Caco-2 (cell line): ENCODE results near the gene ATP12A. TPM values are rescaled to one million over a fixed set of nuclear protein-coding genes. Genes with fewer than 3 reads are reported as not detected.
A peak's percentile ranks its signal among the peaks of the same experiment; 100 is the strongest.

ENCODE experiments used
- BruUV-seq: library from RNA; stranded (reverse); fragments of 400-500 nt; replicated peaks from 2 replicates; lab custom pipeline; 2021; lab: Mats Ljungman, UMichigan
- CTCF ChIA-PET: fragments of 300-600 bp; sonication (Branson Sonifier 250); formaldehyde crosslinking; loops from one replicate; lab custom pipeline; 2022; ENCODE audit warnings: antibody characterized with exemption; lab: Charles Lee
- POLR2A ChIA-PET: fragments of 300-600 bp; sonication (Branson Sonifier 250); formaldehyde crosslinking; loops from one replicate; lab custom pipeline; 2022; ENCODE audit warnings: antibody characterized with exemption; lab: Charles Lee
- DNase-seq, 2 experiments: peaks; one replicate each; pipeline versions ENCODE4 v3.0.0 to v3.0.0-alpha.2; 2020 to 2022
- H3K27me3 ChIP-seq: replicated peaks from 2 replicates; pipeline ENCODE4 v1.6.0; 2011; ENCODE audit warnings: low read length; ENCODE audit not compliant: control insufficient read depth, insufficient read depth
- H3K36me3 ChIP-seq: 2 replicates; pipeline ENCODE4 v1.5.1; 2011; ENCODE audit warnings: low read length; ENCODE audit not compliant: control insufficient read depth, insufficient read depth
- H3K4me1 ChIP-seq: fragments of 250-450 bp; sonication (Bioruptor Pico); 2 replicates; pipeline ENCODE4 v1.5.1; 2020; ENCODE audit warnings: mild to moderate bottlenecking
- H3K4me3 ChIP-seq: 2 replicates; pipeline ENCODE4 v1.5.1; 2011; ENCODE audit warnings: low read depth, mild to moderate bottlenecking, control low read depth, low read length
- H3K9me3 ChIP-seq: fragments of 250-450 bp; sonication (Bioruptor Pico); 2 replicates; pipeline ENCODE4 v1.5.1; 2020; ENCODE audit warnings: mild to moderate bottlenecking, moderate library complexity
- H3K27ac Mint-ChIP-seq: one replicate; pipeline ENCODE4 v1.8.0; 2022; ENCODE audit warnings: mixed read lengths; ENCODE audit not compliant: unreplicated experiment
- H3K27me3 Mint-ChIP-seq: one replicate; pipeline ENCODE4 v1.8.0; 2022; ENCODE audit warnings: mixed read lengths; ENCODE audit not compliant: insufficient read depth, unreplicated experiment
- H3K36me3 Mint-ChIP-seq: one replicate; pipeline ENCODE4 v1.8.0; 2022; ENCODE audit warnings: mild to moderate bottlenecking, mixed read lengths; ENCODE audit not compliant: insufficient read depth, unreplicated experiment
- H3K4me1 Mint-ChIP-seq: one replicate; pipeline ENCODE4 v1.8.0; 2022; ENCODE audit warnings: low read depth, mixed read lengths; ENCODE audit not compliant: unreplicated experiment
- H3K4me3 Mint-ChIP-seq: one replicate; pipeline ENCODE4 v1.8.0; 2022; ENCODE audit warnings: mild to moderate bottlenecking, moderate library complexity, mixed read lengths; ENCODE audit not compliant: unreplicated experiment
- H3K9me3 Mint-ChIP-seq: one replicate; pipeline ENCODE4 v1.8.0; 2022; ENCODE audit warnings: mixed read lengths; ENCODE audit not compliant: unreplicated experiment
- intact Hi-C: fragments of 100-400 bp; cut with micrococcal nuclease; formaldehyde crosslinking; loops from one replicate; pipeline ENCODE4 v1.10.0; 2022; ENCODE audit not compliant: unreplicated experiment
- total RNA-seq: library from RNA; stranded (reverse); gene quantifications from 2 replicates; pipeline ENCODE4 v1.2.3, GENCODE V29; 2022
- TF ChIP-seq, protein P1 (sequence below), 2 experiments: fragments of 200-600 bp in 1 of 2; IDR thresholded peaks; 1 replicate in 1 of 2; 2 replicates in 1 of 2; pipeline versions ENCODE4 v1.5.1 to v1.8.0; 2011 to 2022; ENCODE audit warnings: antibody characterized with exemption in 1 of 2, control low read depth in 1 of 2, inconsistent platforms in 1 of 2, low read depth in 1 of 2, low read length in 1 of 2, mild to moderate bottlenecking in 1 of 2, moderate library complexity in 1 of 2; ENCODE audit not compliant: insufficient read depth in 1 of 2, severe bottlenecking in 1 of 2, unreplicated experiment in 1 of 2

Gene ATP12A
- total RNA-seq, 1 experiment from 2014 or later = not detected

DNA sequence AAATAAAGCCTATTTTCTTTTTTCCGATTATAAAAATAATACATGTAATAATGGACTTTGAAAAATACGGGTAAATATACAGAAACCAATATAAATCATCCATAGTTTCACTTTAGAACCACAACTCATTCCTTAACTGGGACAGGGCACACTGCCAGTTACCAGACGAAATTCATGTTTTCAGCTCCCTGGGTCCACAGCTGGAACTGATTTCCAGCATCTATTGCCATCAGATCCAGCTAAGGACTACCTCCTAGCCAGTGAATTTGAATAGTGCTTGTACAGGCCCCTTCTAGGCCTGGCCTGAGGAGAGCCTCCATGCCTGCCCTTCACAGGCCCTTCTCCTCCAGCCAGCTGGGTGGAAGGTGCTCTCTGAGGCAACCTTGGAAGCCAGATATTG, 30.0 kb upstream of the ATP12A start:
- peaks cover 8% of the 10 kb centered on the region for H3K4me1 Mint-ChIP-seq
- Histone ChIP-seq H3K36me3 (no peaks in the 10 kb centered on the region), H3K9me3 (no peaks in the 10 kb centered on the region), H3K4me1 (peaks cover 12% of the 10 kb centered on the region), H3K4me3 (no peak overlapping the region), H3K27me3 (no peaks in the 10 kb centered on the region)
- TF ChIP-seq, protein P1, sequence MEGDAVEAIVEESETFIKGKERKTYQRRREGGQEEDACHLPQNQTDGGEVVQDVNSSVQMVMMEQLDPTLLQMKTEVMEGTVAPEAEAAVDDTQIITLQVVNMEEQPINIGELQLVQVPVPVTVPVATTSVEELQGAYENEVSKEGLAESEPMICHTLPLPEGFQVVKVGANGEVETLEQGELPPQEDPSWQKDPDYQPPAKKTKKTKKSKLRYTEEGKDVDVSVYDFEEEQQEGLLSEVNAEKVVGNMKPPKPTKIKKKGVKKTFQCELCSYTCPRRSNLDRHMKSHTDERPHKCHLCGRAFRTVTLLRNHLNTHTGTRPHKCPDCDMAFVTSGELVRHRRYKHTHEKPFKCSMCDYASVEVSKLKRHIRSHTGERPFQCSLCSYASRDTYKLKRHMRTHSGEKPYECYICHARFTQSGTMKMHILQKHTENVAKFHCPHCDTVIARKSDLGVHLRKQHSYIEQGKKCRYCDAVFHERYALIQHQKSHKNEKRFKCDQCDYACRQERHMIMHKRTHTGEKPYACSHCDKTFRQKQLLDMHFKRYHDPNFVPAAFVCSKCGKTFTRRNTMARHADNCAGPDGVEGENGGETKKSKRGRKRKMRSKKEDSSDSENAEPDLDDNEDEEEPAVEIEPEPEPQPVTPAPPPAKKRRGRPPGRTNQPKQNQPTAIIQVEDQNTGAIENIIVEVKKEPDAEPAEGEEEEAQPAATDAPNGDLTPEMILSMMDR (IDR thresholded peaks at IDR 0.05; ENCODE audit: insufficient read depth in 1 of 2, low read depth in 1 of 2, low read length in 1 of 2, severe bottlenecking in 1 of 2, unreplicated experiment in 1 of 2) = no peak
- CTCF ChIA-PET = no interaction called here
- H3K27me3 Mint-ChIP-seq = no peaks in the 10 kb centered on the region
- intact Hi-C loops = no loop called here
- H3K4me3 Mint-ChIP-seq = no peak overlapping the region
- POLR2A ChIA-PET = no interaction called here
- H3K27ac Mint-ChIP-seq = no peak overlapping the region
- no peaks in the 10 kb centered on the region for H3K36me3 Mint-ChIP-seq
- no peak for DNase-seq
- no TSS peak for BruUV-seq
- no peaks in the 10 kb centered on the region for H3K9me3 Mint-ChIP-seq

DNA sequence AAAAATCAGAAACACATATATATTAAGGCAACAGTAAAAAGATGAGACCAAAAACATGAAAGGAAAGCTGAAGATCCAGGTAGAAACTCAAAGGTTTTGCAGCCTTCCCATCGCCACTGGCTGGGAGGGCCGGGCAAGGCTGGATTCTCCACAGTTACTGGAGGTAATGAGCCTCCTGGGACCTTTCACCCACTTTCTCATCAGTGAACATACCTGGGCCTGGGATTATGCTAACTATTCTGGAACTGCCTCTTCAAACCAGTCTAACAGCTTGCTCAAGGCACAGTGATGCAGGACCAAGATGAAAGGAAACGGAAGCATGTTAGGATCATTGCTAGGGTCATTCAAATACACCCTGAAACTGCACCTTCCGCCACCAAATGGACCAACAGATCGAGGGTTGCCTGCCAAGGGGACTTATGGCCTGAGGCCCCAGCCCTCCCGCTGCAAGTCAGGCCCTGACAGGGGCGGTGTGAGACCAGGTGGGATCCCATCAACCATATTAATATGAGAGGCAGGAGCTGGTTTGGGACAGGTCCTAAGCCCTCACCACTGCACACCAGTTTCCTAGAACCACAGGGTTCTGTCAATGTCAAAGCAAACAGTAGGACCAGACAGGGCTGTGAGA, 28.4 kb upstream of the ATP12A start:
- no TSS peak for BruUV-seq
- intact Hi-C loops = no loop called here
- Mint-ChIP-seq H3K27ac (peak overlapping the region; percentile 51), H3K4me1 (peaks cover 8% of the 10 kb centered on the region), H3K4me3 (no peak overlapping the region), H3K9me3 (no peaks in the 10 kb centered on the region), H3K27me3 (peaks cover 5% of the 10 kb centered on the region), H3K36me3 (no peaks in the 10 kb centered on the region)
- Histone ChIP-seq H3K27me3 (no peaks in the 10 kb centered on the region), H3K36me3 (no peaks in the 10 kb centered on the region), H3K4me1 (peaks cover 12% of the 10 kb centered on the region), H3K4me3 (no peak overlapping the region), H3K9me3 (no peaks in the 10 kb centered on the region)
- TF ChIP-seq, protein P1 (IDR thresholded peaks at IDR 0.05; ENCODE audit: insufficient read depth in 1 of 2, low read depth in 1 of 2, low read length in 1 of 2, severe bottlenecking in 1 of 2, unreplicated experiment in 1 of 2) = no peak
- POLR2A ChIA-PET = no interaction called here
- peak; percentile 50 to 76 for DNase-seq
- CTCF ChIA-PET = no interaction called here

DNA sequence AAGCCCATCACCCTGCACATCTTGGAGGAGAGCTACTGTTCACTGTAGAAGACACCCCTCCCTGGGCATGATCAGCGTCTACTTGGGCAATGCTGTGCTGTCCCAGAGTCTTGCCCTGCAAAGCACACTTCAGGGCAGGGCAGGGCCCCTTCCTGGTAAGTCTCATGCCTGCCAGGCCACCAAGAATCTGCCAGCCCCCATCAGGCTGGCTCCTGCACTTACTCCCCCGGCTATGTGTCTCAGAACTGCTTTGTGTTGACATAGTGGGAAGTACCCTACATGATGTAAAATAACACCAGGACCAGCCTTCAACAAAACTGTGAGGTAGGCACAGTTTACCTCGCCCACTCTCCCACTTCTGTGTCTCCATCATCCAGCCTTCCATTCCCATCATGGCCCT, 27.8 kb upstream of the ATP12A start:
- ChIA-PET CTCF (no interaction called here), POLR2A (no interaction called here)
- BruUV-seq = no TSS peak
- no peak overlapping the region for H3K4me3 Mint-ChIP-seq
- H3K4me1 ChIP-seq = peaks cover 12% of the 10 kb centered on the region
- H3K27ac Mint-ChIP-seq = no peak overlapping the region
- peaks cover 5% of the 10 kb centered on the region for H3K27me3 Mint-ChIP-seq
- DNase-seq = no peak
- H3K4me3 ChIP-seq = no peak overlapping the region
- H3K4me1 Mint-ChIP-seq = peaks cover 8% of the 10 kb centered on the region
- intact Hi-C loops = no loop called here
- H3K27me3 ChIP-seq = no peaks in the 10 kb centered on the region
- no peaks in the 10 kb centered on the region for H3K36me3 ChIP-seq
- H3K9me3 ChIP-seq = no peaks in the 10 kb centered on the region
- H3K36me3 Mint-ChIP-seq = no peaks in the 10 kb centered on the region
- H3K9me3 Mint-ChIP-seq = no peaks in the 10 kb centered on the region
- TF ChIP-seq, protein P1 (IDR thresholded peaks at IDR 0.05; ENCODE audit: insufficient read depth in 1 of 2, low read depth in 1 of 2, low read length in 1 of 2, severe bottlenecking in 1 of 2, unreplicated experiment in 1 of 2) = no peak
